C4-2B (cell line): ENCODE results near the gene HBS1L.

Experiments
- H3K27ac ChIP-seq: fragments of 450-650 bp; 2 replicates; pipeline ENCODE4 v1.5.1; 2017
- ZFX ChIP-seq: fragments of 450-650 bp; IDR thresholded peaks from 2 replicates; pipeline ENCODE4 v1.6.1; 2017
- TF ChIP-seq, protein P1 (sequence below): fragments of 450-650 bp; conservative IDR thresholded peaks from 2 replicates; pipeline ENCODE4 v1.5.1; 2017; ENCODE audit warnings: mild to moderate bottlenecking

Gene HBS1L

DNA sequence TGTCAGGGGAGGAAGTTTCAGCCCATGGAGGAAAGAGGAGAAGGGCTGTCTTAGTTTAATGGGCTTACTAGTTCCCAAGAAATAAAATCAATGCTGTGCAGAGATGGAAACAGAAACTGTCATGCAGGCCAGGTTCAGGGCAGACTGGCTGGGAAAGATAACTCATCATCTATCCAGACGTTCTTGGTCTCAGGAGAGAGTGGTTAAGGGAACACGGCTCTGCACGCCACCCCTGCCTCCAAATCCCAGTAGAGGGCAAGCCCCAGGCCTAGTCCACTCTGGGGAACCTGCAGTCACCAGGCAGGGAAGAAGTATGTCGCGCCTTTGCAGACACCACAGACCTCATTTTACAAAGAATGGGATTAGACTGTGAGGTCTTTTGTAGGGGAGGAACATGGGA, 117.2 kb downstream of the HBS1L start:
- no peak for TF ChIP-seq ZFX
- no peak overlapping the region for H3K27ac ChIP-seq

DNA sequence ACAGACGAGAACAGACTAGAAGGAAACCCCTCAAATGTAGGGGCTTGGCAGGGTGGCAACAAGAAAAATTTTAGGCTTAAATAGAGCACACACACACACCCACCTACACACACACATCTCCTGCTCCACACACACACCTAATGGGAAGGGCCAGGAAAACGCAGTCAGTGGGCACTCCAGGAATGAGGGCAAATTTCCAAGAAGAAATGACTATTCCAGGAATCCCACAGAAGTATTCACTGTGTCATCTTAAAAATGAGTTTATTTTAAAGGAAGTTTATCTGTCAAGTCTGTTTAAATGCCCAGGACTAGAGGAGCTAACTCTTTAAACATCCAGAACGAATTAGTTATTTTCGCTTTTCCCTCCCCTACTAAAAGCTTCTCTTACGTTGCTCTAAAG, 117.7 kb downstream of the HBS1L start:
- H3K27ac ChIP-seq = no peak overlapping the region
- TF ChIP-seq, protein P1, sequence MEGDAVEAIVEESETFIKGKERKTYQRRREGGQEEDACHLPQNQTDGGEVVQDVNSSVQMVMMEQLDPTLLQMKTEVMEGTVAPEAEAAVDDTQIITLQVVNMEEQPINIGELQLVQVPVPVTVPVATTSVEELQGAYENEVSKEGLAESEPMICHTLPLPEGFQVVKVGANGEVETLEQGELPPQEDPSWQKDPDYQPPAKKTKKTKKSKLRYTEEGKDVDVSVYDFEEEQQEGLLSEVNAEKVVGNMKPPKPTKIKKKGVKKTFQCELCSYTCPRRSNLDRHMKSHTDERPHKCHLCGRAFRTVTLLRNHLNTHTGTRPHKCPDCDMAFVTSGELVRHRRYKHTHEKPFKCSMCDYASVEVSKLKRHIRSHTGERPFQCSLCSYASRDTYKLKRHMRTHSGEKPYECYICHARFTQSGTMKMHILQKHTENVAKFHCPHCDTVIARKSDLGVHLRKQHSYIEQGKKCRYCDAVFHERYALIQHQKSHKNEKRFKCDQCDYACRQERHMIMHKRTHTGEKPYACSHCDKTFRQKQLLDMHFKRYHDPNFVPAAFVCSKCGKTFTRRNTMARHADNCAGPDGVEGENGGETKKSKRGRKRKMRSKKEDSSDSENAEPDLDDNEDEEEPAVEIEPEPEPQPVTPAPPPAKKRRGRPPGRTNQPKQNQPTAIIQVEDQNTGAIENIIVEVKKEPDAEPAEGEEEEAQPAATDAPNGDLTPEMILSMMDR = no peak
- no peak for TF ChIP-seq ZFX

DNA sequence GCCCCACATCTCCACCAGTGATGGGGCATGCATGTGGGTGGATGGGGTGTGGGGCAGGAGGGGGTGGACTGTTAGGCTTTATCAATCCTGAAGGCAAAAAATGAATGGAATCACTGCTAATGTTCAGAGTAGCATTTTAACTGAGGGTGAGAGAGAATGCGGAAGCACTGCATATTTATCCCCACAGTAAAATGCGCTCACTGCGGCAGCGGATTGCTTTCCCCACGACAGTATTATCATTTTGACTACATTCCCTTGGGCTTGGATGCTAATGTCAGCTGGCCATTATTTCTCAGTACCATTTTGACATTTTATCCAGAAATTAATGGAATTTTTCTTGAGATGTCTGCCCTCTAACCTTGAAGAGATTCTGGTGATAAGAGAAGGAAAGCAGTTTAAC, 118.1 kb downstream of the HBS1L start:
- no peak for TF ChIP-seq ZFX
- TF ChIP-seq, protein P1 = no peak
- H3K27ac ChIP-seq = no peak overlapping the region

DNA sequence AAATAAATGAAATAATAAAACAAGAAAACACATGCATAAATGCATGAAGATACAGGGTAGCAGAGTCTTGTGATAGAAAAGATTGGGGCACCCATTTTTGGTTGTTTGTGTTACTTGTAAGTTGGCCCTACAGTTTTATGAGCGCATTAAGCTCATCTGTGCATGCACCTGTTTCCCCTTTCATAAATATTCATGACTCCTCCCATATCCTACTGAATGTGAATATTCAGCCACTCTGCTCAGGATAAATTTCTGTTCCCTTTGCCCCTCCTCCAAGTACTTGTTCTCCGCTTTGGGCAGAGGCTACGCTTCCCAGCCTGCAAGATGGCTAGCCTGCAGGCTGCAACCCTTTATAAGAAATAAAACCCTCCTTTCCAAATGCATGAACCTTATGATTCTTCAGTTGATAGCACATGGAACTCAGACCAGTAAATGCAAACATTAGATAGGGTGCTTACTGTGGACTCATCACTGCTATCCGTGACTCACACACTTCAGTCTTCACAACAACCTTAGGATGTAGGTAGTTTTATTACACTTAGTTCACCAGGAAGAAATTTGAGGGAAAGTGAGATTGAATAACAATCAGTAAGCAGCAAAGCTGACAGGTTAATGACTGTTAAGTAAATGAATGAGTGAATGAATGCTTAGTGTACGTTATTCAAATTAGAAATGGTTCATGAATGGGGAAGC, 119.7 kb downstream of the HBS1L start:
- no peak for TF ChIP-seq ZFX
- H3K27ac ChIP-seq = no peak overlapping the region

DNA sequence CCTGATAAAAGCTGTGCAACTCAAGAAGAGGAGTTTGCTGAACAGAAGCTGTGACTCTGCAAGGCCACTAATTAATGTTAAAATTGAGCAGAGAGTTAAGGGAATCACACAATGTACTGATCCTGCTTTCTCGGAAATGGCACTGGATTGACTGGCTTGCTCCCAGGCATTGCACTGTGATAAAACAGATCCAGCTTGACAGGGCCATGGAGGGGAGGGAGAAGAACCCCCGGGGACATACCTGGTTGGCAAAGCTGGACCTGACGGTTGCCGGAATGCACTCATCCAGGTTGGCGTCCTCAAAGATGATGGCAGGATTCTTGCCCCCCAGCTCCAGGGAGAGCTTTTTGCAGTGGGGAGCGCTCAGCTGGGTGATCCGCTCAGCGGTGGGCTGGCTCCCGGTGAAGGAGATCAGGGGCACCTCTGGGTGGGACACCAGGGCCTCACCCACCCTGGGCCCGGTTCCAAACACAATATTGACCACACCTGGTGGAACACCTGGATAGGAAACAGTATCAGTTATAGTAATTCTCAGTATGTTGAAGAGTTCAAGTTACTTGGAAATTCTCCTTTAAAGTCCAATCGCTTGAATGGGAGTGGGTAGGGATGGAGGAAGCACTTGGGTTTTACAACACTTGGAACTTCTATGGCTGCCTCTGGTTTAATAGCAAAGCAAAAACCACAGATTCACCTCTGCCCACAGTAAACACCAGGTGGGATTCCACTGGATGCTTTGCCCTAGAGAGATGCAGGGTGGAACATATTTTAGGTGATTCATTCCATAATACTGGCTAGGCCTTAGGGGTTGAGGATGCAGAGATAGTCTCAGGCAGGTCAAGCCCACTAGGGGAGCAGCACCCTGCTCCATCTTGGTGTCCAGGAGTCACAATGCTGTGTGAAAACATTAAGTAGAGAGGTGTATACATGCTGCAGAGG, 121.8 kb downstream of the HBS1L start:
- no peak overlapping the region for H3K27ac ChIP-seq
- no peak for TF ChIP-seq ZFX
- TF ChIP-seq, protein P1 = no peak

DNA sequence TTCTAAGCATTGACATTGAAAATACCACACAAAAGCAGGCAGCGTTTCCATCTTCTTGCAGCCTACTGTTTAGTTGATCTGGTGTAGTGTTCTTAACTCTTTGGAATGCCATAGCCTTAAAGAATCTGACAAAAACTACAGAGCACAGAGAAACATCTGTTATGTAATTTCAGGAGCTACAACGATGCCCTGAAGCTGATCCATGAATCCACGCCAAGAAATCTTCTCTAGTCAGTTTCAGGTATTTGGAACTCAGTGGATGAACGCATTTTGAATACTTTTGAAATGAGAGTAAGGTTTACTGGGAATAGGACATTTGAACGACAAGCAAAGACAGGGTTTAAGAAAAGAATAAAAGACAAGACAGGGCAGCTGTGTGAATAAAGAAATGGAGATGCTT, 122.5 kb downstream of the HBS1L start:
- no peak overlapping the region for H3K27ac ChIP-seq
- no peak for TF ChIP-seq ZFX
- TF ChIP-seq, protein P1 = no peak

DNA sequence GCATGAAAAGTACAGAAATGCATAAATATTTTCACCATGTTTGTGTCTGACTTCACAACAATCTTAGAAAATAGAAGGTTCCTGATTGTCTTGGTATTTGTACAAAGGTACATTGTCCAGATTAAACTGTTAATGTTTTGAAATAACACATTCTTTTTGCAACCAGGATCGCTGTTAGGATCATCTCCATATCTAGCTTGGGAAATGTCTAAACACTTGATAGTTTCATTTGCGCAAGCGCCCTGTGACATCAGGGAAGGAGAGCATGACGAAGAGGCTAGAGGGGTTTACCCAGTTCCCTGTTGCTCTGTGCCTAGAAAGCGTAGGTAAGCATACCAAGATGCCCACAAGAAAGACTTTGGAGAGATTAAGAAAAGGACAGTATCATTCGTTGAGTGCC, 124.2 kb downstream of the HBS1L start:
- no peak overlapping the region for H3K27ac ChIP-seq
- TF ChIP-seq, protein P1 = no peak
- TF ChIP-seq ZFX = no peak

DNA sequence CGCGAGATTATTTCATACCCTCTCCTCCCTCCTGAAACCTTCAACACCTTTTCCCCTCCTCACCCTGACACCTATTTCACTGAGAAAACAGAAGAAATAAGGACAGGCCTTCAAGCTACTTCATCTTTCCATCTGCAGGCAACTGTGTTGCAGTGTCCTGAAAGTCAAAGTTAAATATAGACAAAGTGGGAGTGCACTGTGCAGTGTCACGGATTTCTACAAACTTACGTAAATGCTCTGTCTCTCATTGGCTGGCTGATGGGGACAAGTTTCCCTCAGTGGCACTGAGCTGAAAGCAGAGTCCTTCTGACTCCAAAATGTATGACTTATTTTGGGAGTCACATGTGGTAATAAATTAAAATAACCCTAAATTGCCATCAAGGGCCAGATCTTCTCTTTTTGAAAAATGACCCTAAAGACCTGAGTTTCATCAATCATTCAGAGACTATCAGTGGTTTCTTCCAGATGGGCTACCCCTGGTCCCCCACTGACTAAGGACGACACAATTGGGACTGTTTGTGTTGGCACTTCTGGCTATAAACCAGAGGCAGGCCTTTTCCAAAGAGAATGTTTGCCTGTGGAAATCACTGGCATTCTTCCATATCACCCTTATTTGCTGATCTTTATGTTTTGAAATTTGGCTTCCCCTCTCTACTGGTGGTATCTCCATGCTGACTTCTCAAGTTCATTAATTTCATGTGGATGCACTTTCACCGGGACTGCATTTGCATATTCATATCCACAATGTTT, 126.3 kb downstream of the HBS1L start:
- TF ChIP-seq, protein P1 = no peak
- no peak for TF ChIP-seq ZFX
- no peak overlapping the region for H3K27ac ChIP-seq
